ENCODE results near the gene PRM1. TPM values are rescaled to one million over a fixed set of nuclear protein-coding genes. Genes with fewer than 3 reads are reported as not detected.

Gene PRM1
- total RNA-seq, 1 donor from 2014 or later, result not detected

DNA sequence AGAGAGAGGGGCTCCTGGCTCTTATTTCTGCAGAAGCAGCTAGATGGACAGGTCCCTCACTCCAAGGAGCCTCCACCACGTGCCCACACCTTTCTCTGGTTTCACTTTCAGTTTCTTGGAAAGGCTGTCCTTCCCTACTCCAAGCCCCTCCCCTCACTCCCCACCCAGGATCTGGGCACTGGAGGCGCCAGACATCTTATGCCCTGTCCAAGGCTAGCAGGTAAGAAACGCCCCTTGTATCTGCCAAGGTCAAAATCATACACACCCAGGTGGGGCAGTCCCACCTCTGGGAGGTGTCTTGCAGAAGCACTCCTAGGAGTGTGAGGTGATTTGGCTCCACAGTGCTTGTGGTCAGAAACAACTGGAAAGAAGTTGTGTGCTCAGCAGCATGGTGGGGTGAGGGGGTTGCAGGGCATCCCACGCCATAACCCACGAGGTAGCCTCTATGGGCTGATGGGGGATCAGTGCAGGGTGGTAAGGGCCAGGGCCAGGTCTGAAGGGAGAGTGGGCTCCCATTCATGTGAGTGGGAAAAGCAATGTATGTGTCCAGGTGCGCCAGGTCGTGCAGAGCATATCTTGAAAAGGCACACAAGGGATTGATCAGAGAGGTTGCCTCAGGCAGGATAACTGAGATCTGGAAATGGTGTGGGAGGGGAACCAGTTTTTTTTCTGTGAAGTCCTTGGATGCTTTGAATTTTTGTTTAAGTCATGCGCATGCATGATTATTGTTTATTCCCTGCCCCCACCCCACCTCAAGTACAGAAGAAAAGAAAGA is 31.8 kb upstream of the PRM1 start:
- H3K27me3 ChIP-seq (ENCODE audit: low read depth), result no peaks in the 10 kb centered on the region
- no peaks in the 10 kb centered on the region for H3K36me3 ChIP-seq
- TF ChIP-seq, protein P1, sequence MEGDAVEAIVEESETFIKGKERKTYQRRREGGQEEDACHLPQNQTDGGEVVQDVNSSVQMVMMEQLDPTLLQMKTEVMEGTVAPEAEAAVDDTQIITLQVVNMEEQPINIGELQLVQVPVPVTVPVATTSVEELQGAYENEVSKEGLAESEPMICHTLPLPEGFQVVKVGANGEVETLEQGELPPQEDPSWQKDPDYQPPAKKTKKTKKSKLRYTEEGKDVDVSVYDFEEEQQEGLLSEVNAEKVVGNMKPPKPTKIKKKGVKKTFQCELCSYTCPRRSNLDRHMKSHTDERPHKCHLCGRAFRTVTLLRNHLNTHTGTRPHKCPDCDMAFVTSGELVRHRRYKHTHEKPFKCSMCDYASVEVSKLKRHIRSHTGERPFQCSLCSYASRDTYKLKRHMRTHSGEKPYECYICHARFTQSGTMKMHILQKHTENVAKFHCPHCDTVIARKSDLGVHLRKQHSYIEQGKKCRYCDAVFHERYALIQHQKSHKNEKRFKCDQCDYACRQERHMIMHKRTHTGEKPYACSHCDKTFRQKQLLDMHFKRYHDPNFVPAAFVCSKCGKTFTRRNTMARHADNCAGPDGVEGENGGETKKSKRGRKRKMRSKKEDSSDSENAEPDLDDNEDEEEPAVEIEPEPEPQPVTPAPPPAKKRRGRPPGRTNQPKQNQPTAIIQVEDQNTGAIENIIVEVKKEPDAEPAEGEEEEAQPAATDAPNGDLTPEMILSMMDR (IDR thresholded peaks at IDR 0.05; ENCODE audit: borderline replicate concordance), result no peak
- no peak for DNase-seq
- no peaks in the 10 kb centered on the region for H3K9me3 ChIP-seq (replicated peaks)
- H3K4me1 ChIP-seq, result peaks cover 6% of the 10 kb centered on the region
- no peak overlapping the region for H3K4me3 ChIP-seq
- intact Hi-C loops (cut with micrococcal nuclease), result no loop called here
- H3K27ac ChIP-seq (replicated peaks), result no peak overlapping the region

DNA sequence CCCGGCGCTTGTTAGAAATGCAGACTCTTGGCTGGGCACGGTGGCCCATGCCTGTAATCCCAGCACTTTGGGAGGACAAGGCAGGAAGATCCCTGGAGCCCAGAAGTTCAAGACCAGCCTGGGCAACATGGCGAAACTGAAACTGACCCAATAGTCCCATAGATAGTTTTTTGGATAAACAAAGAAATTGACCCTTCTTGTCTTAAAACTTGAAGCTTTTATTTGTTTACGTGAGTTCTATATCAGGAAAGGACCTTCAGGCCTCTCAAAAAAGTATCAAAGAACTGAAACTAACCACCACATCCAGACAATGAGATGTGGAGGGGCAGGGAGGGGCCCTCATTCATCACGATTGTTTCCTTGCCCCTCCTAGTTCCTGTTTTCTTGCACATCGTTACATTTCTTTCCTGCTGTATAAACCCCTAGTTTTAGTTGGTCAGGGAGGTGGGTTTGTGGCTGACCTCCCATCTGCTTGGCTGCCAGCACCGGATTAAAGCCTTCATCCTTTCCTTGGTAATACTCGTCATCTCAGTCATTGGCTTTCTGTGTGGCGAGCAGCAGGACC is 29.9 kb upstream of the PRM1 start:
- no peaks in the 10 kb centered on the region for H3K36me3 ChIP-seq
- TF ChIP-seq, protein P1 (IDR thresholded peaks at IDR 0.05; ENCODE audit: borderline replicate concordance), result no peak
- H3K4me1 ChIP-seq, result peaks cover 6% of the 10 kb centered on the region
- peak overlapping the region; percentile 67 for H3K27ac ChIP-seq (replicated peaks)
- H3K9me3 ChIP-seq (replicated peaks), result no peaks in the 10 kb centered on the region
- intact Hi-C loops (cut with micrococcal nuclease), result no loop called here
- H3K4me3 ChIP-seq, result no peak overlapping the region
- DNase-seq, result no peak
- H3K27me3 ChIP-seq (ENCODE audit: low read depth), result no peaks in the 10 kb centered on the region

DNA sequence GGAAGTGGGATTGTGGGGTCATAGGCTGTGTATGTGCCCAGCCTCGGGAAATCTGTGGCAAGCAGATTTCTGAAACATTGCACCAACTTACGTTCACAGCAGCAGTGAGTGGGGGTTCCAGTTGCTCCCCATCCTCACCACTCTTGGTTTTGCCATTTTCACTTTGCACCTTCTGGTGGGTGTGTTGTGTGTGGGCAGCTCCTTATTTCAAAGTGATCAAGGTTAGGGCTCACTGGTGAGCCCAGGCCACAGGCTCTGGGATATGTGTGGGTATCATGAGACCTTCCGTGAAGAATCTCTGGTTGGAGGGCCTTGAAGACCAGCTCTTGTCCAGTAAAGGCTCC is 29.5 kb upstream of the PRM1 start:
- Histone ChIP-seq H3K4me3 (no peak overlapping the region), H3K36me3 (no peaks in the 10 kb centered on the region), H3K27me3 (ENCODE audit: low read depth) (no peaks in the 10 kb centered on the region), H3K4me1 (peaks cover 6% of the 10 kb centered on the region), H3K27ac (replicated peaks) (peak overlapping the region; percentile 67), H3K9me3 (replicated peaks) (no peaks in the 10 kb centered on the region)
- DNase-seq, result no peak
- TF ChIP-seq, protein P1 (IDR thresholded peaks at IDR 0.05; ENCODE audit: borderline replicate concordance), result no peak
- intact Hi-C loops (cut with micrococcal nuclease), result no loop called here

DNA sequence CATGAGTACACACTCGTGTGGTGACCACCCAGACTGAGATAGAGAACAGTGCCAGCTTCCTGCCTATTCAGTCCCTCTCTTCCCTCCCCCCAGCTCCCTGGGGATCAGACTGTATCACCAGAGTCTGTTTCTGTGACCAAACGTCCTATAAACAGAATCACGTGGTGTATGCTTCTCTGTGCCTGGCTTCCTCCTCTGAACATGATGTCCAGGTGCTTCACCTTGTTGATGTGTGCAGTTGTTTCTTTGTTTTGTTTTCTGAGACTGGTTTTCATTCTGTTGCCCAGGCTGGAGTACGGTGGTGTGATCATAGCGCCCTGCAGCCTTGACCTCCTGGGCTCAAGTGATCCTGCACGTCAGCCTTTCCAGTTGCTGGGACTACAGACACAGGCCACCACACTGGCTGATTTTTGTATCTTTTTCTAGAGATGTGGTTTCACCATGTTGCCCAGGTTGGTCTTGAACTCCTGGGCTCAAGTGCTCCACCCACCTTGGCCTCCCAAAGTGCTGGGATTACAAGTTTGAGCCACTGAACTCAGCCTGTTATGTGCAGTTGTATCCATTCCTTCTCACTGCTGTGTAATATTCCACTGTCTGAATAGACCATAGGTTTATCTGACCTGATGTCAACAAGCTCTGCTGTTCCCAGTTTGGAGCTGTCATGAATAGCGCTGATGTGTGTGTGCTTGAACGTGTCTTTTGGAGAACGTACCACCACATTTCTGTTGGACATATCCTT is 28.9 kb upstream of the PRM1 start:
- H3K4me3 ChIP-seq, result no peak overlapping the region
- TF ChIP-seq, protein P1 (IDR thresholded peaks at IDR 0.05; ENCODE audit: borderline replicate concordance), result no peak
- intact Hi-C loops (cut with micrococcal nuclease), result no loop called here
- no peaks in the 10 kb centered on the region for H3K9me3 ChIP-seq (replicated peaks)
- no peak overlapping the region for H3K27ac ChIP-seq (replicated peaks)
- DNase-seq, result no peak
- no peaks in the 10 kb centered on the region for H3K36me3 ChIP-seq
- peaks cover 6% of the 10 kb centered on the region for H3K4me1 ChIP-seq
- H3K27me3 ChIP-seq (ENCODE audit: low read depth), result no peaks in the 10 kb centered on the region

DNA sequence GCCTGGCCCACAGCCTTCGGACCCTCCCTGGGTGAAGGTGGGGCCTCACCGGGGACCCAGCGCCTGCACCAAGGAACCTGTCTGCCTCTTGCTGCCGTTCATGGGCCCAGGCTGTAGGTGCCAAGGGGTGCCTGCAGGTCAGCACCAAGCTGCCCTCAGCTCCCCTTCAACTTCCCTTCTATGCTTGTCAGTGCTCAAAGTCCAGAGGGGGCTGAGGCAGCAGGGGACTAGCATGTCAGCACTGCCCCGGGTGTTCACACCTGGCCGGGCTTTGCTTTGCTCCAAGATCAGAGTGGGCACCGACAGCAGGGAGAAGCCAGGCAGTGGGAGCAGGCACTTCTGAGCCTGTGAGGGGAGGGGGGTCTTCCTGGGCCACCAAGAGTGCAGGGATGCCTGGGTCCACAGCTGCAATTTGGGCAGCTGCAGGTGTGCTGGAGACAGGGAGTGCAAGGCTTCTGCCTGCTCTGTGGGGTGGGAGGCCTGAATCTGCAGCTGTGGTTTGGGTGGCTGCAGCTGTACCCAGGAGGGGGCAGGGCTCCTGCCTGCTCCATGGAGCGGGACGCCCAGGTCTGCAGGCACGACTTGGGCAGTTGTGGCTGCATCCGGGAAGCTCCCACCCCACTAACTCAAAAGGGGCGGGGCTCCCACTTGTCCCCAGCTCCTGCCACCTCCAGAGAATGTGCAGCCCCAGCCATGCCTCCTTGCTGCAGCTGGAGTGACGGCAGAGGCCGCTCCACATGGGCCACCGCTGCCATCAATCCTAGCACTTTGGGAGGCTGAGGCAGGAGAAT is 27.6 kb upstream of the PRM1 start:
- TF ChIP-seq, protein P1 (IDR thresholded peaks at IDR 0.05; ENCODE audit: borderline replicate concordance), result no peak
- Histone ChIP-seq H3K4me3 (no peak overlapping the region), H3K36me3 (no peaks in the 10 kb centered on the region), H3K4me1 (peaks cover 7% of the 10 kb centered on the region), H3K27ac (replicated peaks) (no peak overlapping the region), H3K9me3 (replicated peaks) (no peaks in the 10 kb centered on the region), H3K27me3 (ENCODE audit: low read depth) (no peaks in the 10 kb centered on the region)
- intact Hi-C loops (cut with micrococcal nuclease), result no loop called here
- DNase-seq, result no peak
